ENCODE measurements around the gene HOXB6.

HOXB6 gene

DNA sequence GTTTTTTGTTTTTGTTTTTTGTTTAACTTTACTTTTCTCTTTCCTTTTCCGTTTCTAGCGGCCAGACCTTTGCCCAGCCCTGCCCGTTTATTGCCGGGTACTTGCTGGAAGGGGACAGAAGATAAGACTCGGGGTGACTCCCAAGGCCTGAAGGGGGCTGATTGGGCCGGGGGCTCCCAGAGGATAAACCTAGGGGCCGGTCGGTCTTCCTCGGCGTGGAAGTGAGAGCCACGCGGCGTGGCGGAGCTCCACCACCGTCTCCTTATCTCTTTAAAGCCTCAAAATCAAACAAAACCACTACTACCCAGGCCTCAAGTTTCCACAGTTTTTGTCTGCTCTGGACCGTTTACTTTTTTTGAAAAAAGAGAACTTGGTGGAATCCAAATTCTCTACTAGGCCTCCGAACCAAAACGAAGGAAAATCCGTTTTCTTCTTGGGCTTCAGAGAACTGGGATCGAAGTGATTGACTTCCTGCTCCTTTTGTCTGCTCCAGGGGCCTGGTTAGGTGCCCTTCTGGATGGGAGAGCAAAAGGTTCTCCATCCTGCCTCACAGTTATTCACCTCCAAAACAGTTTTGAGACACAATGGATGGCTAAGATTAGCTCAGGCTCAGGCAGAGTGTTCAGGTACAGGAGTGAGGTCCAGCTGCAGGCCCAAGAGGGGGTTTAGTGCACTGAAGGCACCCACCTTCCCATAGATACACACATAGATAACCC lies 29.9 kb upstream of the HOXB6 start:
- DNase-seq, result no peak

DNA sequence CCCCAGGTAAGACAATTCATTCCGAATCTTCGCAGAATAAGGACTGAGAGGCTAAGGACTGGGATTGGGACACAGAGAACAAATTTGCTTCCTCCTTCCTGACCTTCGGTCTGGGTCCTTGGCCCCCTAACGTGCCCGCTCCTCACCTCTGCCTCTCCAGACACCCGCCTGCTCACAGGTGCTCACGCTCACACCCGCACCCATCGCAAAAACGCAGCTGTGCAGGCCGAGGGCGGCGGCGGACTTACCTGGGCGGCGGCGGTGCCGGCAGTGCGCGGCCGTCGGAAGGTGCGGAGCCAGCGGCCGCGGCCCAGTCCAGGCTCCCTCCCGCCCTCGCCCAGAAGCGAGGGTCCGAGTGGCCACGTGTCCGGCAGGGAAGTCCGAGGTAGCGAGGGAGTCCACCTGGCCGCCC lies 28.5 kb upstream of the HOXB6 start:
- DNase-seq, result no peak

DNA sequence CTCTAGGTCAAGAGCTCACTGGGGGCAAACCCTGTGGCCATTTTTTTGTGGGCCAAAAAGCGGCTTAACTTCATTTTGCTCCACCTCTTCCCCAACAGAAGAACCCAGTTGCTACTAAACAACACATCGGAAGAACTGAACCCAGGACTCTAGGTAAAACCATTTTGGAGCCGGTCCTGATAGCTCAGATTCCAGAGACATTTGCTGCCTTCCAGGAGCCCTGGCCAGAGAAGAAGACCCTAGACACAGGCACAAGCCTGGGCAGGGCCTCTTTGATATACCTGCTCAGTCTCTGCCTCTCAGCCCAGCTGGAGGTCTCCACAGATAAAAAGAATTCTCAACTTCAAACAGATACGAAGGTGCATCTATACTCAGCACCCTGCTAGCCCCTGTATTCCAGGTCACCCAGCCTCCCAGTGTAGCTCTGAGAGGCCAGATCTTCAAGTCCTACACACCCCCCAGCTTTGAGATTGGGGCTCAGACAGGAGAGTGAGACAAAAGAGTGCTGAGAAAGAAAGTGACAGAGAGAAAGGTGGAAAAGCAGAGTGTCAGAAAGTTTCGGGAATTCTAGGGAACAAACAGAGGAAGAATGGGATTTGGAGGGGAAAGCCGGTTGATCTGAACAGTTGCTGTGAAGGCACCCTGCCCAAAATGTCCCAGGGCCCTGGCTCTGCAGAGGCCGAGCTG lies 27.9 kb upstream of the HOXB6 start:
- DNase-seq, result no peak

DNA sequence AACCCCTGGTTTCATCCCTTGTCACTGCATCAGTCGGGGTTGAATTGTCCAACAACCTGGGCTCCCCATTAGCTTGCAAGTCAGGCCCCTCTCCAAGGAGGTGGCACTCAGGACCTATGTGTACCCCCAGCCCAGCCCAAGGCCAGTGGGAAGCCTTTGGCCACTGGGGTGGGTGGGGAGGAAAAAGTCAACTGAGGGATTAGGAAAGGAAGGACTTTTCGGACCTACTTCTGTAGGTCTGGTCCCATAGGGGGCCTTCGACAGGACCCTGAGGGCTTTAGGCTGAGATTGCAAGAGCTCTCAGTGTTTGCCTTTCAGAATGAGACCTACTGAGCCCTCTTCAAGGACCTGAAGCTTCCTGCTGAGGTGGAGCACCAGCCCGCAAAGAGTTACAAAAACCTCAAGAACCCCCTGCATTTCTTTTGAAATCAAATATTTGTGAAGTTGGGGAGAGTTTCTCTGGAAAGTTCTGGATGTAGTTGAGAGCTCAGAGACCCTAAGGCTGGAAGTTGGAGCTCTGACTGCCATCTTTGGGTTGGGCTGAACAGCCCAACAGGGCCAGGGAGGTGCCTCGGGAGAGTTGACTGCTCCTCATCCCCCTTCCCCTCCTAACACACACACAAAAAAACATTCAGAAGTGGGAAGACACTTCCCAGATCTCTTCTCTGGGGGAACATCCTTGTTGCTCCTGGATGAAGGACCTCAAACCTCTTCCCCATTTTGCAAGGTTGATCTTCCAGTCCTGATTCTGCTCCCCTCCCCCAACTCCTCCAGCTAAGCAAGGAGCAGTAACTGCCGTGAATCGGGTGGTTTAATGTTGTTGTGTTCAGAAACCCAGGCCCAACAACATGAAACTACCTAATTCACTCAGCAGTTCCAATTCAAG lies 27.1 kb upstream of the HOXB6 start:
- DNase-seq, result no peak

DNA sequence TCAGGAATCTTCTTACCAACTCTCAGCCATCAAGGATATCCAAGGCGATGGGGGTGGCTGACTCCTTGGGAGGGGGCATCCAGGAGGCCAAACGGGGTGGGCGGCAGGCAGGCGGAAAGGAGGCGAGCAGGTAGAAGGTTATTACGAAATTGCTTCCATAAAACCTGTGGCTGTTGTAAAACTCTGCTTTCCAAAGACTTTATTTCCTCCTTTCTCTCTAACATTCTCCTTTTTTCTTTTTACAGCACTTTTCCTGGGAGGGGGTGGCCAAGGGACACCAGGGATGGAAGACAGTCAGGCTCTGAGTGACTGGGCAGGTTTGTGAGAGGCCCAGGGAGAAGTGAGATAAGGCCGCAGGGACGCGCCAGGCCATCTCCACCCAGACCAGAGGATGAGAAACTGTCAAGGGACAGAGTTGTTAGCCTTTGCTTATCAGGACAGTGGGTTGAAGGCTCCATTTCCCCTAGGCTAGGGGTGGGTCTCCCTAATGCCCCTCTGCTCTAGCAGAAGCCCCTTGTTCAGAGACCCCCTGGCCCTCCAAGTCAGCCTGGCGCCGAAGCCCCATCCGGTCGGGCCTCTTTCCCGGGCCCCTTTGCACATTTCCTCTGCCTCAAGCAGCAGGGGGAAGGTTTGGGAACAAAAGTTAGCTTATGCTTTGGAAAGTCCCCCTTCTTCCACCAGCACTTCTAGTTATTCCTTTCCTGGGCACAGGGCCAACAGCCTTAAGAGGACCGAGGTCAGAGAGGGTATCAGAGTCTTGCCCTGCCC lies 26.3 kb upstream of the HOXB6 start:
- no peak for DNase-seq

DNA sequence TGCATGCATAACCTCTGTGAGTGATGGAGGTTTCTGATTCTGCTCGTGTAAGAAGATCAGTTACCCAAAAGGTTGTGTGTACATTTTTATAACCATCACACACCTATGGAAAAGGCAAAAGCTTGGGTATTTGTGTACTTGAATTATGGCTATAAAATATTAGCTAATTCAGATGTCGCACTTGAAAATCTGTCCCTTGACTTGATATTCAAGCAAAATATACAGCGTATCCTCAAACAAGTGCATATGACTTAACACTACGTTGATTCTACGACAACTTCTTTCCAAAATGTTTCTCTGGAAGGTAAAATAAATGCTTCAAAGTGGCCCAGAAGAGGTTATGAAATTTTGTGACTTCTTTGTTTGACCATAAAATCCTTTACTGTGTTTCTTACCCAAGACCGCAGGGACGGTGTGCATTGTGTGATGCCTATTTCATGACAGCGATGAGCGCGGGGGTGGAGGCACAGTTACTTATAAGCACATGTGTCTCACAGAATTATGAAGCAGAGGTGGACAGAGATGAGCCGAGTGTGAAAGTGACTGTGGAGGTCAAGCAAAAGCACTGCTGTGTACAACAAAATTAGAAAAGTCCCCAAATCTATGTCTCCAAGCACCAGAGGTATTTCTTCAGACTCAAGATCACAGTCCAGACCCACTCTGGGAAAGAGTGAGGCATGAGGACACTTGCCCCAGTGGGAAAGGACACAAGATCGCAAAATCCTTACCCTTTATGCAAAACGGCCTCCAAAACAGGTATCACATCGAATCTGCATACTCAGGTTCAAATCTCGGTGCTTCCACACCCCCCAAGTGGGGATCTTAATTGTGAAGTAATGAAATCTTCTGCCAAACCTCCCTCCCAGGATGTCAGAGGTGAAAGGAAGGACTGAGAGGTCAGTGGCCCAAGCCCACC lies 25.5 kb upstream of the HOXB6 start:
- no peak for DNase-seq

DNA sequence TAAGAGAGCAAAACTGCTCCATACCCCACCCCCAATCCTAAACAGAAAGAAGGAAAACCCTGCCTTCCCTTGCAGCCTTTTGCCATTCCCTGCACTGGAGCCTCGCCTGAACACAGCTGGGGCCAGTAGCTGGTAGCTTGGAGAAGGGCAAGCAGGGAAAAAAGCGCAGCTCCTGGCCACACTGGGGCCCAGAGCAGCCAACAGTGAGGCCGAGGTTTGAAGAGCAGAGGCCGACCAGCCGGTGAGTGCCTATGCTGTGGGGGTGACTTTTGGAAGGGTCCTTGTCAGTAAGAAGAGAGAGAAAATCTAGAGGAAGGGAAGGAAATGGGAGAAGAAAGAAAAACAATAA lies 24.6 kb upstream of the HOXB6 start:
- DNase-seq, result no peak

DNA sequence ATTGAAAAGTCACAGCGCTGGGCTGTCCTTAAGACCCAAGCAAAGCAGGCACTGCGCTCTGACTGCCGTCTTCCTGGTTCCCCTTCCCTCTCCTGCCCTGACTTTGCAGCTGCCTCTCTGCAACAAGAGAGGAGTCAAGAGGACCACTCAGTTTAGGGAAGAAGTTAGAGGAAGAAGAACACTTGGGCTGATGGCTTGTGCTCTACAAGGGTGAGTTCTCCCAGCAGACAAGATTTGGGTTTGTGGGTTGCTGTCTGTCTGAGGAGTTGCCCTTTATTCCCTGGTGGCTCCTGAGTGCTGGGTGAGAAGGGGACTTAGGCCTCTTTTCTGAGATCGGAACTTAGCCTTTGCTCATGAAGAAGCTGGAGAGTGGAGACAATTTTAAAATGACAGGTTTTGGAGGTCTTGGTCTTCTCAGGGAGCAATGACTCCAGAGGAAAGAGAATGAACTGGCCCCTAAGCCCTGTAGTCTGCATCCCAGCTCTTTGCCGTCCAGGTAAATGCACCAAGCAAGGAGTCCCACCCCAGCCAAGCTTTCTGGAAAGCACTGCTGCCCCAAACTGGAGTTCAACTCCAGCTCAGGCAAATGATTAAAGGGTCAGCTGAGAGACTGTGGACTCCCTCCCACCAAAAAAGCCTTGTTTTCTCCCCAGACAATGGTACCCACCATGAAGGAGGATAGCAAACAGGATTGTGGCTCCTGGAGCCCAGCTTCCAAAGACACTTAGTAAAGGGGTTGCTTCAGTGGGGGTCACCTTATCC lies 24.0 kb upstream of the HOXB6 start:
- DNase-seq, result no peak

DNA sequence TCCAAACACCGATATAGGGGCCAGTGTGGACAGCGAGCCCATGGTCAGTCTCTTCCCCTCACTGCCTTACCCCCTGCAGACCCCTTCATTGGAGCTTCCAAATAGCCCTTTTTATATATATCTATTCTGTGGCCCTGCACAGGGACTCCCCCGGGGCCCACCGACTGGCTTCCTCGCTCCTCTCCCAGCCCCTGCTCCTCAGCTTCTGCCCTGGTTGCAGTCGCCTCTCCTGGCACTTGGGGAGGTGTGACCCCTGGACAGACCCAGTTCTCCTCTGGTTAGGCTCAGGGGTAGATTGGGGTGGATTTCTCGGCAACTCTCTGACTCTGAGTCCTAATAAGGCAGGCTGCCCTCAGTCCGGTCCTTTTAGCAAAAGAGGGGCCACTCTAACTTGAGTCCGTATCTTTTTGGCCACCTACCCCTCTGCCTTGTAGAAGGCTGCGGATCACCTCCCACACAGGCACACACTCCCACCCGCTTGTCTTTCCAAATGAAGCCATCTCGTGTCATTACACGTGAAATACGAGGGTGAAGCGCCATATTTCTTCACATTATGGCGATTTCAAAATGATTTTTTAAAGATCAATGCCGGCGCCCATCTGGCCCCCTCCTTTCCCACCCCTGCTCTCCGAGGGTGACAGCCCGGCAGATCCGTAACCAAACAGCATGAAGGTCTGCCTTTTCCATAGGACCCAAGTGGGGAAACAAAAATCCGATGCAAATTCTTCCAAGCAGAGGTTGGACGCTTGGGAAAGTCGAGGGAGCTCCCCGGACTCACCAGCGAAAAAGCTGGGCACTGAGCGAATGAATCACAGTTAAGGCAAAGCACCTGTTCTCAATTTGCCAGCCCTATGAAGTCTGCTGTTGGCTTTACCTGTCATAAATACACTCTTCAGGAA lies 23.1 kb upstream of the HOXB6 start:
- no peak for DNase-seq

DNA sequence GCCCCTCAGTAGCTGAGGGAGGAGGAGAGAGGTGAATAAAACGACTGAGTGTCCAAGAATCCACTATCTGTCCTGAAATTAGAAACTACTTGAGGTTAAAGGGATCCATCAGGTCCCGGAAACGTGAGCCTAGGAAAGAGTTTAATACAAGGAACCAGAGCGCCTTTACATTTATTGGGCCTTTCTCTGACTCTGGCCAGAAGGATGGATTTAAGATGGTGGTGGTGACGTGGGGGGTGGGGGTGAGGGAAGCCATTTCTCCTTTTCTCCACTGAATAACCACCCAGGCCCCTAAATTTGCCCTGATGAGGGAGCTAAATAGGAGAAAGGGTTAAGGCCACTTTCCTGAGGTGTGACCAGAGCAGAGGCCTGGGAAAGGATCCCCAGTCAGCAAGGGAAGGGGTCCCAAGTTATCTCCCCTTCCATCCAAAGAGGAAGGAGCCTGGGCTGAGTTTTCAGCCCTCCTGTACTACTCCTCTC lies 22.4 kb upstream of the HOXB6 start:
- no peak for DNase-seq

DNA sequence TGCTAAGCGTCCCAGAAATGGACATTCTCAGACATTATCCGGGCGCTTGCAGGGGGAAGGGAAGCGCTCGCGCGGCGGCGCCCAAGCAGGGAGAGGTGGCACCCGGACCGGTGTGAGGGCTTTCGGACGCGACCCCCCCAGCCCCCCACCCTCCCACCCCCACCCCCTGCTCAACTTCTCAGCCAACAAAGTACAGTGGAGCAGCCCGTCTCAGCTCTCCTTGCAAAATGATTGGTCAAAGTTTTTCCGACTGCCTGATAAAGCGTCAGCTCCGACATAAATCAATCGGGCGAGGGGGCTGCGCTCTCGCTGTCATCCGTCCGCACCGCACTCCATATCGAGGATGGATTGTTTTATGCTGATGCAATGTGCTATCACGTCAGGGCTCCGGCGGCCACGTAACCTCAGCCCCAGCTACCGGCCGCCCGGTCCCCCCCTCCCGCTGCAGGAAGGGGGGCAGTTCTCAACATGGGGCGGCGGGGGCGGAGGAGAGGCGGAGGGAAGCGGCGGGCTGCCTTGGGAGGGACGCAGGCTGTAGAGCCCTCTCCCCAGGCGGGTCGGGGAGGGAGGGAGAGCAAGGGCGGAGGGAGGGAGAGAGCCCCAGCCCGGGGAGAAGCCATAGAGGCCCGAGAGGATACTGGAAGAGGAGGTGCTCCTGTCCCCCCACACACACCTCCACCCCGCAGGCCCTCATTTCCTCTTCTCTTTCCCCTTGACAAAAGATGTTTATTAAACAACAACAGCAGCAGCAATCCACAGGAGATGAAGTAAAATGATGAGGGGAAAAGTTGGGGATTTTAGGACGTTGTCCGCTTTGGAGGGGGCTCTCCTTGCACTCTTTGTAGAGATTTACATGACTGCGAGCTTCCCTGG lies 21.7 kb upstream of the HOXB6 start, which contains the start of gene HOXB9:
HOXB9 (minus strand) TSS at position 114 of the 873 bp plus-strand sequence; CDS start at position 25, 89 bp downstream.
- DNase-seq, result no peak

DNA sequence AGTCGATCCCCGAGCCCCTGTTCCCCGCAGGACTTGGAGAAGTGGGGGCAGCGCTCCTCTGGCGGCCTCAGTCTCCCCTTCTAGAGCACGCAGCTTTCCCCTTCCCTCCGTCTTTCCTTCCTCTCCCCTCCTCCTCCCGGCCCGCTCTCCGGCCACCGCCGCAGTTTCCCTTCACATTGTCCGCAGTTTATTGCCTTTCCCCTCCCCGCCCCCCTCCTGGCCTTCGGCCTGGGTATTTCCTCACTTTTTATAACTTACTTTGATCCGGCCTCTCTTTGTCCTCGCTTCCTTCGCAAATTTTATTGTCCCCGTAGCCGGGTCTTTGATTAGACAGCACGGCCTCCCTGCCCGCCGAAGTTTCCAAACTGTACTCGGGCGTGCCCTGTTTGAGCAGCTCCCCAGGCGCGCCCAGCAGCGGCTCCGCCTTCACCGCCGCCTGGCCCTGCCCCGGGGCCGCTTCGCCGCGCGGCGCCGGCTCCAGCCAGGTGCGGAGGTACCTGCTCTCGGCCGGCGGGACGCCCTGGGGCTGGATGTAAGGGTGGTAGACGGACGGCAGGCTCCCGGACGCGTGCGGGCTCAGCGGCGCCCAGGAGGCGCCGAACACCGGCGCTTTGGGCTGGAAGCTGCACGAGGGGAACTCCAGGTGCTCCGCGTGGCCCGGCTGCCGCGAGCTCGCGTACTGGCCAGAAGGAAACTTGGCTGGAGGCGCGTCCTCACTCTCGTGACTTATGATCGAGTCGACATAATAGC lies 20.9 kb upstream of the HOXB6 start:
- no peak for DNase-seq

DNA sequence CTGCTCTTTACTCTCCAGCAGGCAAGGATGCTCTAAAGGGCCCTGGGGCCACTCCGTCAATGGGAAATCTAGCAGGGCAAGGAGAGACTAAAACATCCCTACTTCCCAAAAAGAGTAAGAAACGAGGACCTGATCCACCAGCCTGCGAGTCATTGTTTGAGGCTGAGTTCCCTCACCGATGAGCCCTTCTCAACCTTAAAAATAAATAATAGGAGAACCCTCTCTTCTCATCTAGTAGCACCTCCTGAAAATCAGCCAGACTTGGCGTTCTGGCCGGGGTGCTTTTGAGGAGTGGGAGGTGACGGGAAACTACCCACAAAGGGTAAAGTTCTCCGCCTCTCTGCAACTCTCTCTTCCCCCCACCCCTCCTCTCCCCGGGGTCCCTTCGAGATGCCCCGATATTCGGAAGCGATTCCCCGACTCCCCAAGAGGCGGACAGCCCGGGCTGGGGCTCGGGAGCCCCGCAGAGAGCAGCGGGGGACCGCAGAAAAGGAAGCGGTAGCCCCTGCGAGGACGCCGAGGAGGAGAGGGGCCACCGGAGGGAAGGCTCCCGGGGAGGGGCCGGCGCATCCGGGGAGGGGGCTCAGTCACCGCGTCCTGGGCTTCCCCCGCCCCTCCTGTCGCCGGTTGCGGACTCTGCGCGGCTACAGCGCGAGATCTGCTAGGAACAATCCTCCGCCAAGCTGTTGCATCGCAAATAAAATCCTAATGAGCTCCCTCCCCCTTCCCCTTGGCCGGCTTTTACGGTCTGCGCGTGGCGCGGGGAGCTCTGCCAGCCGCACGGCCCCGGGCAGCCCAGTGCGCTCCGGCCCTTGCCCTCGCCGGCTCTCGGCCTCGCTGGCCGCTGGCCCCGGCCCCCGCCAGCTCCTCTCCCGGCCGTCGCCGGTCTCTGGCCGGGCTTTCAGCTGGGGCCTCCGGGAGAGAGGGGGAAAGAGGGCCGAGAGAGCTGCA lies 20.0 kb upstream of the HOXB6 start:
- DNase-seq, result no peak

DNA sequence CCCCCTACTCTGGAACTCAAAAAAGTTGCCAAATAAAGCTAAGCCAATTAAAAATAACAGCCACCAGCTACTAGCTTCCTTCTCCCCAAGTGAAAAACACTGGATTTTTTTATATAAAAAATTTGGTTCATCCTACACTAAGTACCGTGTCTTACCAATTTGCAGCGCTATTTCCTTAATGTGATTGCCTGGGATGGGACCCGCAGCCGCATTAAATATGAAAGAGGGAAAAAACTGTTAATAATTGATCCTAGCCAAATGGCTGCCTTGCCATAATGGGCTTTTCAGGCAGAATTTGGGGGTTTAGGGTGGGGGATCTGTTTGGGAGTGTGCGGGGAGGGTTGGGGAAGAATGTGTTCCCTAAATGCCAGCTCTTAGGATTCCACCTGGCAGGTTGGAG lies 19.3 kb upstream of the HOXB6 start:
- DNase-seq, result no peak

DNA sequence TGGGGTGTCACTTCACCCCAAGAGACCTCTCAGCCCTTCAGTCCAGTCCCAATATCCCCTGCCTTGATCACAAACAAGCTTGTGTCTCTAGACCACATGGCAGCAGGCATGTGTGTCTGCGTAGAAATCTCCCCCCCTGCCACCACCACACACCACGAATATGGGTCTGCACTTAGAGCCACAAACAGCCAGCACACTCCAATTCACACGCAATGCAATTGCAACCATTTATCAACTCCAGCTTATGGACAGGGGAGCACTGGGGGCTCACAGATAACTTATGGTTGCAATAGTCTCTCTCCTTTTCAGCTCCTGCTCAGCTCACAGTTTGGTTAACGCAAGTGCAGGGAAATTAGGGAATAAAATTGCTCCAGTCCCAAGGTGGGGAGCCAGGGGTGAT lies 18.8 kb upstream of the HOXB6 start:
- no peak for DNase-seq

DNA sequence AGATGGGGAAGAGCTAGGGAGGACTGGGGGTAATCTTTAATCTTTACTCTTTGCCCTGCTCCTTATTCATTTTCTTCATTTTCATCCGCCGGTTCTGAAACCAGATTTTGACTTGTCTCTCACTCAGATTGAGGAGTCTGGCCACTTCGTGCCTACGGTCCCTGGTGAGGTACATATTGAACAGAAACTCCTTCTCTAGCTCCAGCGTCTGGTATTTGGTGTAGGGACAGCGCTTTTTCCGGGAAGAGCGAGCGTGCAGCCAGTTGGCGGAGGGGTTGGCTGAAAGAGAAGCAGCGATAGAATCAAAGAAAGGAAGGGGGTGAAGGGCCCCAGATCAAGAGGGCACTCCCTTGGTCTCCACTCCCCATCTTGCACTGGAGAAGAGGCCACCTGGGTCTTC lies 18.1 kb upstream of the HOXB6 start:
- no peak for DNase-seq
